ENCODE data around the gene JPT2. TPM values are rescaled to one million over a fixed set of nuclear protein-coding genes. Genes with fewer than 3 reads are reported as not detected.

JPT2 gene
- total RNA-seq, 1 experiment from 2014 or later, result 113 TPM

DNA sequence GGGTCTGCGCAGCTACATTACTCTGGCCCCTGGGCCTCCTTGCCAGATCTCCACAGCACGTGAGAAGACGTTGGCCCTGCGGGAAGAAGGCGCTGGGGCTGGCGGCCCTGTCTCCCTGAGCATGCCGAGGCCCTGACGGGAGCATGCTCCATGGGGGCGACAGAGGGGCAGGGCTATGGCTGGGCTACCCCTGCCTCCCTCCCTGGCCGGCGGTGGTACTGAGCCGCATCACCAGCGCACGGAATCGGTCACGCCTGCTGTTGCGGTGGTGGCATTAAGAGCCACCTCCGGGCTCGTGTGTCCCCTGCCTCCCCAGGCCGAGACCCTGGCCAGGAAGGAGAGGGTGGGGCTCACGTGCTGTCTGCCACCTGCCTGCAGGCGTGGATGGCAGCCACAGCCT, 56.0 kb downstream of the JPT2 start:
- no peak overlapping the region for H3K27ac ChIP-seq (ENCODE audit: low read depth, low read length)
- H3K4me3 ChIP-seq (replicated peaks in 1 of 2; ENCODE audit: low read depth in 1 of 2, low read length in 2 of 2), result no peak overlapping the region
- H3K79me2 ChIP-seq (ENCODE audit: insufficient read depth, low read length), result no peaks in the 10 kb centered on the region; the same call in 1 of the 2 replicates
- no peak overlapping the region for H2AFZ ChIP-seq (ENCODE audit: low read depth, low read length, poor library complexity, severe bottlenecking)
- H3K36me3 ChIP-seq (ENCODE audit: control insufficient read depth in 1 of 2, insufficient read depth in 2 of 2, low read length in 2 of 2), result peaks cover 0 to 6% of the 10 kb centered on the region in 2 experiments; a peak in 2 of 4 replicates
- no peaks in the 10 kb centered on the region for H4K20me1 ChIP-seq (ENCODE audit: insufficient read depth)
- POLR2A ChIA-PET, result no interaction called here
- BruUV-seq (replicated peaks), result no TSS peak
- H3K4me2 ChIP-seq (ENCODE audit: low read length), result no peak overlapping the region
- no peak for DNase-seq (ENCODE audit: low read depth, low spot score)
- H3K9me3 ChIP-seq (ENCODE audit: control insufficient read depth in 1 of 2, insufficient read depth in 1 of 2, low read depth in 1 of 2, low read length in 2 of 2), result peaks cover 0 to 12% of the 10 kb centered on the region in 2 experiments; a peak in 2 of 4 replicates
- no peaks in the 10 kb centered on the region for H3K27me3 ChIP-seq (ENCODE audit: insufficient read depth, low read length)
- H3K4me1 ChIP-seq (ENCODE audit: control insufficient read depth in 1 of 2, insufficient read depth in 2 of 2, low read length in 2 of 2), result no peaks in the 10 kb centered on the region
- TF ChIP-seq, protein P1, sequence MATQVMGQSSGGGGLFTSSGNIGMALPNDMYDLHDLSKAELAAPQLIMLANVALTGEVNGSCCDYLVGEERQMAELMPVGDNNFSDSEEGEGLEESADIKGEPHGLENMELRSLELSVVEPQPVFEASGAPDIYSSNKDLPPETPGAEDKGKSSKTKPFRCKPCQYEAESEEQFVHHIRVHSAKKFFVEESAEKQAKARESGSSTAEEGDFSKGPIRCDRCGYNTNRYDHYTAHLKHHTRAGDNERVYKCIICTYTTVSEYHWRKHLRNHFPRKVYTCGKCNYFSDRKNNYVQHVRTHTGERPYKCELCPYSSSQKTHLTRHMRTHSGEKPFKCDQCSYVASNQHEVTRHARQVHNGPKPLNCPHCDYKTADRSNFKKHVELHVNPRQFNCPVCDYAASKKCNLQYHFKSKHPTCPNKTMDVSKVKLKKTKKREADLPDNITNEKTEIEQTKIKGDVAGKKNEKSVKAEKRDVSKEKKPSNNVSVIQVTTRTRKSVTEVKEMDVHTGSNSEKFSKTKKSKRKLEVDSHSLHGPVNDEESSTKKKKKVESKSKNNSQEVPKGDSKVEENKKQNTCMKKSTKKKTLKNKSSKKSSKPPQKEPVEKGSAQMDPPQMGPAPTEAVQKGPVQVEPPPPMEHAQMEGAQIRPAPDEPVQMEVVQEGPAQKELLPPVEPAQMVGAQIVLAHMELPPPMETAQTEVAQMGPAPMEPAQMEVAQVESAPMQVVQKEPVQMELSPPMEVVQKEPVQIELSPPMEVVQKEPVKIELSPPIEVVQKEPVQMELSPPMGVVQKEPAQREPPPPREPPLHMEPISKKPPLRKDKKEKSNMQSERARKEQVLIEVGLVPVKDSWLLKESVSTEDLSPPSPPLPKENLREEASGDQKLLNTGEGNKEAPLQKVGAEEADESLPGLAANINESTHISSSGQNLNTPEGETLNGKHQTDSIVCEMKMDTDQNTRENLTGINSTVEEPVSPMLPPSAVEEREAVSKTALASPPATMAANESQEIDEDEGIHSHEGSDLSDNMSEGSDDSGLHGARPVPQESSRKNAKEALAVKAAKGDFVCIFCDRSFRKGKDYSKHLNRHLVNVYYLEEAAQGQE (IDR thresholded peaks at IDR 0.05; ENCODE audit: low read depth), result no peak
- no peak for TF ChIP-seq EZH2phosphoT487 (IDR thresholded peaks at IDR 0.05; ENCODE audit: borderline replicate concordance)
- no peak for TF ChIP-seq ZNF274 (IDR thresholded peaks at IDR 0.05; ENCODE audit: low read depth, low read length)
- no peak for TF ChIP-seq CEBPB (IDR thresholded peaks at IDR 0.05; ENCODE audit: low read depth)
- TF ChIP-seq EGR1 (IDR thresholded peaks at IDR 0.05; ENCODE audit: low read depth), result no peak
- TF ChIP-seq SRF (IDR thresholded peaks at IDR 0.05; ENCODE audit: low read depth), result no peak
- TF ChIP-seq ELF1 (IDR thresholded peaks at IDR 0.05; ENCODE audit: borderline replicate concordance, low read depth), result no peak
- TF ChIP-seq, protein P2, sequence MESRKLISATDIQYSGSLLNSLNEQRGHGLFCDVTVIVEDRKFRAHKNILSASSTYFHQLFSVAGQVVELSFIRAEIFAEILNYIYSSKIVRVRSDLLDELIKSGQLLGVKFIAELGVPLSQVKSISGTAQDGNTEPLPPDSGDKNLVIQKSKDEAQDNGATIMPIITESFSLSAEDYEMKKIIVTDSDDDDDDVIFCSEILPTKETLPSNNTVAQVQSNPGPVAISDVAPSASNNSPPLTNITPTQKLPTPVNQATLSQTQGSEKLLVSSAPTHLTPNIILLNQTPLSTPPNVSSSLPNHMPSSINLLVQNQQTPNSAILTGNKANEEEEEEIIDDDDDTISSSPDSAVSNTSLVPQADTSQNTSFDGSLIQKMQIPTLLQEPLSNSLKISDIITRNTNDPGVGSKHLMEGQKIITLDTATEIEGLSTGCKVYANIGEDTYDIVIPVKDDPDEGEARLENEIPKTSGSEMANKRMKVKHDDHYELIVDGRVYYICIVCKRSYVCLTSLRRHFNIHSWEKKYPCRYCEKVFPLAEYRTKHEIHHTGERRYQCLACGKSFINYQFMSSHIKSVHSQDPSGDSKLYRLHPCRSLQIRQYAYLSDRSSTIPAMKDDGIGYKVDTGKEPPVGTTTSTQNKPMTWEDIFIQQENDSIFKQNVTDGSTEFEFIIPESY (IDR thresholded peaks at IDR 0.05; ENCODE audit: extremely low read depth, insufficient replicate concordance, low read length), result no peak
- no peak for TF ChIP-seq RAD21 (IDR thresholded peaks at IDR 0.05; ENCODE audit: low read depth)
- TF ChIP-seq, protein P3, sequence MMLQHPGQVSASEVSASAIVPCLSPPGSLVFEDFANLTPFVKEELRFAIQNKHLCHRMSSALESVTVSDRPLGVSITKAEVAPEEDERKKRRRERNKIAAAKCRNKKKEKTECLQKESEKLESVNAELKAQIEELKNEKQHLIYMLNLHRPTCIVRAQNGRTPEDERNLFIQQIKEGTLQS (IDR thresholded peaks at IDR 0.05), result no peak
- no peak for TF ChIP-seq EZH2 (IDR thresholded peaks at IDR 0.05)
- TF ChIP-seq SIN3A (IDR thresholded peaks at IDR 0.05; ENCODE audit: low read depth), result no peak
- TF ChIP-seq FOSL1 (IDR thresholded peaks at IDR 0.05; ENCODE audit: low read depth), result no peak
- H3K9ac ChIP-seq (ENCODE audit: low read length), result no peak overlapping the region
- ATAC-seq, result no peak
- no peaks in the 10 kb centered on the region for H3K9me2 ChIP-seq (ENCODE audit: insufficient read depth)
- RAD21 ChIA-PET (ENCODE audit: low non-redundant PET in 1 of 2, low total read pairs in 2 of 2, uncharacterized antibody in 2 of 2, unreplicated experiment in 2 of 2), result no interaction called here
- CTCF ChIA-PET, result no interaction called here
- intact Hi-C loops (cut with micrococcal nuclease), result no loop called here

Data from HCT116 (cell line).